ENCODE measurements around the gene CEP112.
A peak's percentile ranks its signal among the peaks of the same experiment; 100 is the strongest.

Gene CEP112

DNA sequence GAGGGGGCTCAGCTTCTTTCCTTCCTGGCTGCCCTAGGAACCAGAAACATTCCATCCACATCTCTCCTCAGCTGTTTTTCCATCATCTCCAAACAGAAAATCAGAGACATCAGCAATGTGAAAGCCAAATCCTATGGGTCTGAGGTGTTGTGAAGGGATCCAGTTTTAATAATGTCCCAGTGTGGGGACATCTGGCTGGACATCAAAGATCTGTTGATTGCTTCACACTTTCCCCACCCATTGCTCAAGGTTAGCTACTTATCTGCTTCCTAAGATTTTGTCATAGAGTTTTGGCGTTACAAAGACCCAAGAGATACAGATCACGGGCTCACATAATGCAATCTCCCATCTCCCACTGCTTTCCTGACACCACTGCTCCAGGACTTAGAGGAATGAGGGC is 582.6 kb downstream of the CEP112 start:
- H3K27ac ChIP-seq: peak overlapping the region; percentile 45
- no peak for TF ChIP-seq ZFX (IDR thresholded peaks at IDR 0.05; ENCODE audit: borderline replicate concordance)
- TF ChIP-seq, protein P1, sequence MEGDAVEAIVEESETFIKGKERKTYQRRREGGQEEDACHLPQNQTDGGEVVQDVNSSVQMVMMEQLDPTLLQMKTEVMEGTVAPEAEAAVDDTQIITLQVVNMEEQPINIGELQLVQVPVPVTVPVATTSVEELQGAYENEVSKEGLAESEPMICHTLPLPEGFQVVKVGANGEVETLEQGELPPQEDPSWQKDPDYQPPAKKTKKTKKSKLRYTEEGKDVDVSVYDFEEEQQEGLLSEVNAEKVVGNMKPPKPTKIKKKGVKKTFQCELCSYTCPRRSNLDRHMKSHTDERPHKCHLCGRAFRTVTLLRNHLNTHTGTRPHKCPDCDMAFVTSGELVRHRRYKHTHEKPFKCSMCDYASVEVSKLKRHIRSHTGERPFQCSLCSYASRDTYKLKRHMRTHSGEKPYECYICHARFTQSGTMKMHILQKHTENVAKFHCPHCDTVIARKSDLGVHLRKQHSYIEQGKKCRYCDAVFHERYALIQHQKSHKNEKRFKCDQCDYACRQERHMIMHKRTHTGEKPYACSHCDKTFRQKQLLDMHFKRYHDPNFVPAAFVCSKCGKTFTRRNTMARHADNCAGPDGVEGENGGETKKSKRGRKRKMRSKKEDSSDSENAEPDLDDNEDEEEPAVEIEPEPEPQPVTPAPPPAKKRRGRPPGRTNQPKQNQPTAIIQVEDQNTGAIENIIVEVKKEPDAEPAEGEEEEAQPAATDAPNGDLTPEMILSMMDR (IDR thresholded peaks at IDR 0.05): no peak

DNA sequence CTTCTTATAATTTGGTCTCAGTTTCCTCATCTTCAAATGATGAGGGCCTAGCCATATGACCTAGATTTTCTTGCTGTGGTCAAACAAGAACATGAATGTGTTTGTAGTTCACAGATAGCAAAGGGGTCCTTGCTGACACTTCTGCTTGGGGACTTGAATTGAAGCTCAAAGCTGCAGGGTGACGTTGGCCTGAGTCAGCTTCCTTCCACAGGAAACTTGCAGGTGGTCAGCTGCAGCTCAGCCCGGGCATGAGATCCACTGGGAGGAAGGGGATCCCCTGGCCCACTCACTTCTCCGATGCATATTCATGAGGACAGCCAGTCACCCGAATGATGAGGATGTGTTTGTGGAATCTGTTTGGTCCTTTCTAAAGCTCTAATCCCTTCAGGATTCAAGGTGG is 587.9 kb downstream of the CEP112 start:
- H3K27ac ChIP-seq: no peak overlapping the region
- TF ChIP-seq ZFX (IDR thresholded peaks at IDR 0.05; ENCODE audit: borderline replicate concordance): no peak
- TF ChIP-seq, protein P1 (IDR thresholded peaks at IDR 0.05): no peak

DNA sequence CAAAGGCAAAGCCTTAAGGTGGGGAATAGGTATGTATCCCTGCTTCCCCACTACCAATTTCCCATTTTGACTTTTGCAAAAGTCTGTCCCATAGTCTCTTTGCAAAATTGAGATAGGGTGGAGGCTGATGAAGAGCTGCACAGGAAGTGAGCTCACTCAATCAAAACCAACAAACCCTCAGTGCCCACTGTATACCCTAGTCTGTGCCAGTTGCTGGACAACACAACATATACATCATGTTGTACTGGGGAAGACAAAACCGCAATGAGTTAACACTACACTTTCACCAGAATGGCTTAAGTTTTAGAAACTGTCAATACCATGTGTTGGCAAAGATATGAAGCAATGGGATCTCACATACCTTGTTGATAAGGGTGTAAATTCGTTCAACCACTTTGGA is 590.1 kb downstream of the CEP112 start:
- TF ChIP-seq, protein P1 (IDR thresholded peaks at IDR 0.05): no peak
- no peak for TF ChIP-seq ZFX (IDR thresholded peaks at IDR 0.05; ENCODE audit: borderline replicate concordance)
- no peak overlapping the region for H3K27ac ChIP-seq

DNA sequence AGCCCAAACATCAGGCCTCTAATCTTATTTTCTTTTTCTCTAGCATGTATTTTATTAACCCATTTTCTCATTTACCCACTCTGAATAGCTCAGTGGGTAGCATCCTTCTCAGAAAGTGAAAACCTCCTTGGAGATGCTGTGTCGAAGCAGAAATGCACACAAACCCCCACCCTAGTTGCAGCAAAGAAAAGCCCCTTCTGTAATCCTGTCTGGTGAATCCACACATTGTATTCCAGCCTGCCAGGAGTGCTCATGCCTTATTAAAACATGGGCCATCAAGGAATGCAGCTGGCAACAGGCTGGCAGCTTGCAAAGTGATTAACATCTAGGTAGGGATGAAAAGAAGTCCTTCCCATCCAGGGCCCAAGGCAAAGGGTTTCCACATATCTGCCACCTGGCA is 590.8 kb downstream of the CEP112 start:
- TF ChIP-seq, protein P1 (IDR thresholded peaks at IDR 0.05): no peak
- TF ChIP-seq ZFX (IDR thresholded peaks at IDR 0.05; ENCODE audit: borderline replicate concordance): no peak
- no peak overlapping the region for H3K27ac ChIP-seq

DNA sequence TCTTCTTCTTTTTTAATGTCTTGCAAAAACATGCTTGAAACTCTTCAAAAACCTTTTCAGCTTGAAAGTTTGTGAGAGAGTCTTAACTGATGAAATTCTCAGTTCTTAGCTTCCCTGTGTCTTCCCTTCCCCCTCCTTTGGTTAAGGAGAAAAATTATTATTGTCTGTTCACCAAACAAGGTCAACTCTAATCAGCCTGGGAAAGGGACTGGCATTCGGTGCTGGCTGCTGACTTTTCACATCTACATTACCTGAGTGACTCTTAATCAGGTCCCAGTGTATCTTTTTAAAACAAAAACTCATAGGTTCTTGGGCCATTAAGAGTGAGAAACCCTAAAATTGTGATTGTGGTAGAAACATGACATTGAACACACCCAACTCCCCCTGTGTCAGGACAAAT is 591.4 kb downstream of the CEP112 start:
- TF ChIP-seq, protein P1 (IDR thresholded peaks at IDR 0.05): no peak
- no peak for TF ChIP-seq ZFX (IDR thresholded peaks at IDR 0.05; ENCODE audit: borderline replicate concordance)
- no peak overlapping the region for H3K27ac ChIP-seq

DNA sequence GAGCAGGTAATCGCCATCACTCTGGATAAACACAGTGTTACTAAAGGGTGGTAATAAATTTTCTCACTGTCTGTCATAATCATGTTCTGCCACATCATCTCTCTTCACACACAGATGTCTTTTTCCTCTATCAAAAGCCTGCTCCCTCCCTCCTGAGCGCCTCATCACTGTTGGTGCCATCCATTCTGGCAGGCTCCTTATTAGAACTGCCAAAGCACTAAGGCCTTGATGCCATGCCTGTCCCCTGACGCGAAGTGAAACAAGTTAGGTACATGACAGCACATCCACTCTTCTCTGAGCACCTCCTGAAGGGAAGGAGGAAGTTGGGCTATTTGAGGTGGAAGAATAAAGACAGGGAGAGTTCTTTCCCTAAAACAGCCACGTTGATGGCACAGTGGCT is 592.3 kb downstream of the CEP112 start:
- TF ChIP-seq, protein P1 (IDR thresholded peaks at IDR 0.05): no peak
- no peak for TF ChIP-seq ZFX (IDR thresholded peaks at IDR 0.05; ENCODE audit: borderline replicate concordance)
- H3K27ac ChIP-seq: no peak overlapping the region

DNA sequence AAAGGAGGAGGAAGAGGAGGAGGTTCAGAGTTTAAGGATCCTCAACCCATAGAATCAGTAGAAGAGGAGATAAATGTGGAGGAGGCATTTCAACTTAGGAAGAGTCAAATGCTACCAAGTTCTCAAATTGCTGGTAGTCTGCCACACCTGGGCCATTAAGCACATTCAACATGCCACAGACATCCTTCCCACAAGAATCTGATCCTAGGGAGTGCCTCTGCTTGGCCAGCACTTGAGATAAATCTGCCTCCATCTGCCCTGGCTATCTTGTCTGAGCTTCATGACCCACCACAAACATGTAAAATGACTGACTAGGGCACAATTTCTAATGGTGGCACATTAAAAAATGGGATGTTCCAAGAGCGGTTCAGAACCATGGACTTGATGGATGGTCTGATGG is 593.2 kb downstream of the CEP112 start:
- H3K27ac ChIP-seq: no peak overlapping the region
- no peak for TF ChIP-seq ZFX (IDR thresholded peaks at IDR 0.05; ENCODE audit: borderline replicate concordance)

DNA sequence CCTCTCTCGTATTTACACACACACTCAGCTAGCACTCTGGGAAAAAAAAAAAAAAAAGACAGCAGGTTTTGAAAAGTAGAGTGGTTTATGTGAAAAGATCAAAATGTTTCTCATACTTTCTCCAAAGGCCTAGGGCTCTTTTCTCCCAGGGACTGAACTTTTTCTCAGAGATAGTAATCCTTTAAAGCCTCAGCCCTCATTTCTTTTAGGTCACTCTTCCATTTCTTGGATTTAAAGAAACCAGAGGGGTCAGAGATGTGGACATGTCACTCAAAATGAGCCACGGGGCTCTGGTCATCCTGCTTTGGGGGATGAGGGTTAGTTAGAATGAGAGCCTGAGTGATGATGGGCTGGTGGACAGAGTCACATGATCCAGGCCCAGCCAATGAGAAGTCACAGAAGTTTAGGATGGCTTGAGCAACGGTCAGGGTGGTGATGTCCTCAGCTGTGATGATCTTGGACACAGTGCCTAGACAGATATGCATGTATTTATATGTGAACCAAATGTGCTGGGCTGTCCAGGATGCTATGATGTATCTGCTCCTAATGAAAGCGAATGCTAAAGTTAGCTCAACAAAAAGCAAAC is 596.8 kb downstream of the CEP112 start:
- TF ChIP-seq, protein P1 (IDR thresholded peaks at IDR 0.05): no peak
- TF ChIP-seq ZFX (IDR thresholded peaks at IDR 0.05; ENCODE audit: borderline replicate concordance): no peak
- H3K27ac ChIP-seq: no peak overlapping the region
